Stimulated activated CD8-positive, alpha-beta memory T cell treated with anti-CD3 and anti-CD28 coated beads, Interleukin-12 subunit alpha, Interleukin-12 subunit beta, amount 100 ng/mL, for 4 hours (primary cell): ENCODE data around the gene CACNA2D3.

ENCODE experiments used
- DNase-seq: peaks from one replicate; pipeline ENCODE4 v3.0.0-alpha.2; 2020; ENCODE audit warnings: low read depth

CACNA2D3 gene

DNA sequence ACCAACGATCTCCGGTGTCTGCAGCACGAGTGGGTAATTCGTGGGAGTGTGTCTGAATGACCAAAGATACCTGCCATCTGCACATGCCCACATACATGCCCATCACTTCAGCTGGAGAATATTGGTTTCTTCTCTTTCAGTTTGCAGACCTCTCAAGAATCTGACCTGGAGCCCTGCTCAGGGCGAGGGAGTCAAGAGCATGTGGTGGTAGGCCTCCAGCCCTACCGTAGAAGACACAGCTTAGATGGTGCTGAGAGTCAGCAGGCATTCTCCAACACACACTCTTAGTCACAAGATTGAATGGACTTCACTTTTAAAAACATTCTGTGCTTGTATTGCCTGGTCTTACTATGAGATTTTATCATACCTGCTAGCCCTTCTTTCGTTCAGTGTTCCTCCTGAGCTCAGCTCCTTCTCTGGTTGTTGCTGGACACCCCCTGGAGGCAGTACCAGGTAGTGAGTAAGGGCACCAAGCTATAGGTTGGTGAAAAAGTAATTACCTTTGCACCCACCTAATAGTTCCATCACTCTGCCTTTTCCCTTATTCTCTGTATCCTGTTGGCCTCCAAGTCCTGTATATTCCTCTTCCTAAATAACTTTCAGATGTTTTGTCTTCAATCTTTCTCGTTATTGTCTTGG, 252.0 kb downstream of the CACNA2D3 start:
- no peak for DNase-seq

- no peak for DNase-seq
Observed at GRCh38 chr3:54376142-54376807, 253.9 kb downstream of the CACNA2D3 start.

DNA sequence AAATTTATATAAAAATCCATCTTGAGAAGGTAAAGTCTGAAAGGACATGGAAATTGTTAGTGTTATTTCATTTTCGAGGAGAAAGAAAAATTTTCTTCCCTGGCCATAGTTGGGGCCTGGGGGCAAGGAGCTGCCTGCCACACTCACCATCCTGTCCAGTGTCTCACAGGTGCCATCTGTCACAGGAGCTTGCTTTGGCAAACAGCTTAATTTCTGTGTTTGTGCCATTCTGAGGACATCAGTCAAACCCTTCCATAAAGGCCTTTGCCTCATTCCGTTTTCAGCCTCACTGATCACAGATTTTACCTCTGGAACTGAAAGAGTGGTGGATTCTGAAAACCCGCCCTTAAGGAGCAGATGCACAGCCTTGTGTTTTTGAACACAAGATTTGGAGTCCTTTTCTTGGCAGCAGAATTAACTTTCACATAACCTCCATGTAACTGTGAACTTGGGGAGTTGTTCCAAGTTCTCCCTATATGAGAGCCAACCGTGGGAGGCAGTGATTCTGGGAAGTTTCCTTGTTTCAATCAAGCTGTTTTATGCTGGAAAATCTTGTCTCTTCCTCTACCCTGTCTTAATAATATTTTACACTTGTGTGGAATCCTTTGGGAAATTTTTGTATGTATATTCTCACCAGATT, 254.7 kb downstream of the CACNA2D3 start:
- DNase-seq, result no peak

- no peak for DNase-seq
Observed at GRCh38 chr3:54378184-54378583, 255.8 kb downstream of the CACNA2D3 start.

GRCh38 chr3:54384279-54384678, 261.9 kb downstream of the CACNA2D3 start:
- DNase-seq, result no peak

DNA sequence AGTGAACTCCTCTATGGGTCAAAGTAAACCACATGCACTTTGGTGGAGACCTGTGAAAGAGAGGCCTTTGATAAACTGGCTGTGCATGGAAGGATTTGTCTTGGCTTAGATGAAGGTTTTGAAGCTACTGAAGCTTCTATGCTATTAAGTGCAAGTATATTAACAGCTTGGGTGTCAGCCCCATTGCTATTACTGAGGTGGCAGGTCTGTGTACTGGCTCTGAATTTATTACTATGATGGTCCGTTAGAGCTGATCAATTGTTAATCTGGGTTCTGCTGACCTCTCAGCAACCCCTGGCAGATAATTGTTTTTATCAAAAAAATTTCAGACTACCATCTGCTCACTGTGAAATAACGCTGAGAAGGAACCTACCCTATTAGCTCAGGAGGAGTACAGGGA, 268.2 kb downstream of the CACNA2D3 start:
- no peak for DNase-seq

DNA sequence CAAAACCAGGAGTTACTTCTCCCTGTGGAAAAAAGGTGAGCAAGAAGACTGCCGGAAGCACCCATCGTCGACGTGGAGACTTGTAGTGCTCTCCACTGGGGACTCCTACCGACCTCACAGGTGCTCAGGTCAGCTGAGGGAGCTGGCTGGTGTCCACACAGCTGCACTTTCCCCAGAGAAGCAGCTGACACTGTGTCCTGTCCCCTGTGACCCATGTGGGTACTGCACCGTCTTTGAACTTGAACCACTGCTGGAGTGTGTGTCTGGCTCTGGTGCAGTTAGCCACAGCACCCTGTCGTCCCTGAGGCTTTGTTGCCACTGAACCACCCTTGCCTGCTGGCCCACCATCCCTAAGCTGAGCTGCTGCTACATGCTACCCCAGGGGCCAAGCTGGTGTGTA, 270.8 kb downstream of the CACNA2D3 start:
- DNase-seq, result no peak

GRCh38 chr3:54408328-54408727, 286.0 kb downstream of the CACNA2D3 start:
- no peak for DNase-seq

DNA sequence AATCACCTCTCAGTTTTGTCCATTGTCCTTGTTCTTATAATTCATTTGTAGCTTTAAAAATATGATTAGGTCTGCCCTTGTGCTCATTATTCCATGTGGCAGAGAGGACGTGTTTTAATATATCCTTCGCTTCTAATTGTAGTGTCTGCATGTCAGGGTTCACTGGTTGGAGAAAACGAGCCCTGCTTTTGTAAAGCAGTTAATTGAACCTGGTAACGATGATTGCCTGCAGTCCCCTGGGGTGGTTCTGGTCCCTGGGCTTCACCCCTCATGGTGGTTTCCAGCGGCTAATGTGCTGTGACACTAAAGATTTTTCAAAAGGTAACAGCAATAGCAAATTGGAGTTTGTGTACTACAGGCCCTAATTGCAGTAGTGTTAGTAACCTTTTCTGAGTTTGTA, 299.6 kb downstream of the CACNA2D3 start:
- DNase-seq, result no peak

GRCh38 chr3:54424292-54424691, 301.9 kb downstream of the CACNA2D3 start:
- DNase-seq, result no peak

GRCh38 chr3:54426381-54426780, 304.0 kb downstream of the CACNA2D3 start:
- DNase-seq, result no peak

DNA sequence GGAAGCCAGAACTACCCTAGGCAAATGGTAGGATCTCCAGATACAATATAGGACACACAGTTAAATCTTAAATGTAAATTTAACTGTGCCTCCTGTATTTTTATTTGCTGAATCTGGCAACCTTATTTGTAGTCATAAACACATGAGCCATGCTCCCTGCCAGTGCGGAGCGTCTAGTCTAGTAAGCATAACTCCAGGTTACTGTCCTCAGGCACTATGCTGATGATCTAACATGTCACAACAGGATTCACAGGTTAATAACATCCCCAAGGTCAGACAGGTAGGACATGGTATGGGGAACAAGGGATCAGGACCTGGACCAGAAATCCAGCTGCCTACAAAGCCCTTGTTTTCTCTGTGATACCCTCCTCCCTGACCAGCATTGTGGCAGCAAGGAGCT, 305.1 kb downstream of the CACNA2D3 start:
- DNase-seq, result no peak

DNA sequence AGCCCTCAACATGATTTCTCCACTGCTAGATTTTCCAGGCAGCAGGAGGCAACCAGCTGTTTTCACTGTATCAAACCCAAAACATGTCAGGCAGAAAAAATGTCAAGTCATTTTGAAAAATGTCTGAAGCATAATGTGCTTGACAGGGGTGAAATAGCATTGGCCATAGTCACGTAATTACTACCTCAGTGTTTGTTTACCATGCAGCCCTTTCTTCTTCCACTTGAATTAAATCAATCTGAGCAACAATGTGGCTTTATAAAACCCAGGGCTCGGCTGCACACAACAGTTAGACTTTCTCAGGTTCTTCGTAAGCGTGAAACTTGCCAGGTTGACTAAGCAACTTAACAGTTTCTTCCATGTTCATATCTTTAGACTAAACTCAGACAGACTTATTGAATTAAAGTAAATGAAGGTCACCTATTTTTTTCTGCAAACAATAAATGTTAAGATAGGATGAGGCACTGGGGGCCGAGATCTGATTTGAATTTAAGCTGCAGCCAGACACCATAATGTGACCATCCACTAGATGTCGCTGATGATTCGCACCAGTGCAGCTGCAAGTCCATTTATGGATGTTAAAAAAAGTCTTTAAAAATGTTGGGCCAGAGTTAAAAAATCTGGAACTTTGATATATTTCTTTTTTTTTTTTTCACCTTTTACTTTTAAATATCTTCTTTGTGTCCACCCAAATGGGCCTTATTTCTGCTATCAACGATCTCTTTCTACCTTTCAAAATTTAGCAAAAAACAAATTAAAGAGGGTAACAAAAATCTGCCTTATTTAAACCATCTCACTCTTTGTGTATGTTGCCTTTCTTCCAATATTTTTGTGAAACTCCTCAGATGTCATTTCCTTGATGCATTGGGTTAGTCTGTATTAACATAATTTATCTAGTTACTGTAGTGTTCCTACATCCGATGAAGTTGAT, 305.9 kb downstream of the CACNA2D3 start:
- DNase-seq, result no peak

DNA sequence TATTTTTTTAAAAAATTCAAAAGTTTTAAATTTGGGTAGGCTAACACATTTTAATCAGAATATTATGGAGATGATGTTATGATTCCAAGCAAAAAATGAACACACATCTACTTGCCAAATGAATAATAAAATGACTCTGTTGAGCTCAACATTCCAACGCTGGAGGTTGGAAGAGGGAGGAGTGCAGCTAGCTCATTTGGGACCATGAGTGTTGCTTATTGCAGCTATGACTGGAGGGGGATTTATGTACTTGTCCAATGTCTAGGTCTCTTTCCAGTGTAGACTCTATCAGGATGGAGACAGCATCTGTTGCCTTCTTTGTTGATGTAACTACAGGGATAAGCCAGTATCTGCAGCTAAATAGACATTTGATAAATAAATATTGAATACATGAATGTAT, 310.6 kb downstream of the CACNA2D3 start:
- DNase-seq, result no peak

- no peak for DNase-seq
Observed at GRCh38 chr3:54433846-54434245, 311.5 kb downstream of the CACNA2D3 start.

DNA sequence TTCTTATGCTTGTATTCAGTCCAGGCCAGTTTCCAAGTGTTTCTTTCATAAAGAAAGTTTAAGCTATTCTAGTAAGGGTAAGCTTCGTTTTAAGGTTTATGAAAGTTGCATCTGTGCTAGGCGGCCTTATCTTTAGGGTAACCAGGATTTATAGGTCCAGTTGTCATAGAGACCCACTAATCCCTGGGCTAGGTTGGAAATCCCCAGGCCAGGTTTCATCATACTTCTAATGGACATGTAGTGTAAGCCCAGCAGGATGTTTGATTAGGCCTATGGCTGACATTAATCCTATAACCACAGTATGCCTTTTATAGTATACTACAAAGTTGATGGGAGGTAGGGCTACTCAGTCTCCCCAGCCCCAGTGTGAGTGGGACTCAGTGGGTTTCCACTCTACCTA, 312.4 kb downstream of the CACNA2D3 start:
- DNase-seq, result no peak

GRCh38 chr3:54437271-54437670, 314.9 kb downstream of the CACNA2D3 start:
- no peak for DNase-seq

DNA sequence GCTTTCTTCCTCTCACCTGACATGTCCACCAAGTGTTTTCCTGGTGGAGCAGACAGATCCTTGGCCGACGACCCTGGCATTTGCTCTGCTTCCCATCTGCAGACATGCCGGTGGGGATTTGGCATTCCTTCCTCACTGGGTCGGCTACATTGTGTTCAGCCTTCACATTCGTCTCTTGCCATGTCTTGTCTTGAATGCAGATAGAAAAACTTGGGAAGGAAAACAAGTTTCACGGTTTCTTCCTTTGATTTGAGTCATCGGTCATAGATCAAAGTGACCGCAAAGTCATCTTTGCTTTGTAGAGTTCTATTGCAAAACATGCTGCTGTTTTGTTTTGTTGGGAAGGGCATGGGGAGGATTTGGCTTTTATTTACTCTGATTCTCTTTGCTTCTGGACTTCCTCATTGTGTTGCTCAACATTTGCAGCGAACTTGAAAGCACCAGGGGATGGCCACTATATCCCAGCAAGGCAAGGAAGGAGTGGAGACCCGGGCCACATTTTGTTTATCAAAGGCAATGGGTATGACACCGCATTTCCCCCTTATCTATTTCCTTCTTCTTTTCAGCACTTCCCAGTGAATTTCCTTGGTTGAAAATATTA, 321.3 kb downstream of the CACNA2D3 start:
- no peak for DNase-seq

DNA sequence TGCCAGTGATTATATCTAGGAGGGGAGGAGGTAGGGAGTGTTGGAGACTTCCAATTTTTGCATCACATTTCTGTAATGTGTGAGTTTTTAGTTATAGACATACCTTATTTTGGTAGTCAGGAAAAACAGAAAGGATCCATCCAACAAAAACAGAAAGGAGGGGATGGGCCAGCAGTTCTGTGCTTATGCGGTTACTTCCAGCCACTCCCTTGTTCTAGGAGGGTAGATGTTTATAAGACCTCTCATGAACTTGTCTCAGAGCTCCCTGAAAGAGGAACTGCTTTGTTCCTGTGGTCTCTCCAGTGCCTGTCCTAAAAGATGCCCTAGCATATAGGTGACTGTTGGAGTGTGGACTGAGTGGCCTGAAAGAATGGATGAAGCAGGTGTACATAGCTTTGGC, 323.3 kb downstream of the CACNA2D3 start:
- DNase-seq, result no peak

DNA sequence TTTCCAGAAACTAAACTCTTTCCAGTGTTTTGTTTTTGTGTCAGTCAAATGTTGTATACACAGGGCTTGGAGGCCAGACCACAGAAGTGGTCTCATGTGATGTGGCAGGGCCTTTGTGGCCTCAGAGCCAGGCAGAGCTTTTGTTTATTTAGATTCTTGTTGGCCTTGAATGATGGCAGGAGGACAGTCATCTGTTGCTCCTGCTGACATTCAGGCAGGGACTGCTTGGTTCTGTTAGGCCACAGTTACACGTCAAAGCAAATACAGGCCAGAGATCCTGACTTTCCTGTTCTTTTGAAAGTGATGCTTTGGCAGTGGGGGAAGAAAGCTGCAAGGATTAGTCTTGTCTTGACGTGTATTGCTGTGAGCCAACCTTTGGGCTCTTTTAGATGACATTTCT, 325.1 kb downstream of the CACNA2D3 start:
- DNase-seq, result no peak

GRCh38 chr3:54454806-54455205, 332.5 kb downstream of the CACNA2D3 start:
- no peak for DNase-seq

DNA sequence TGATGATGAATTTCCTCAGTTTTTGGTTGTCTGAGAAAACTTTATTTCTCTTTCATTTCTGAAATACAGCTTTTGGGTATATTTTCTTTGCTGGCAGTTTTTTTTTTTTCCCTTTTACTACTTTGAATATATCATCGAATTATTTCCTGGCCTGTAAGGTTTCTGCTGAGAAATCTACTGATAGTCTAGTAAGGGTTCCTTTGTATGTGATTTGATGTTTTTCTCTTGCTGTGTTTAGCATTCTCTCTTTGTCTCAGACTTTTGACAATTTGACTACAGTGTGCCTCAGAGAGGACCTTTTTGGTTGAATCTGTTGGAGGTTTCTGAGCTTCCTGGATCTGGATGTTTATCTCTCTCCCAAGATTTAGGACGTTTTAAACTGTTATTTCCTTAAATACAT, 336.0 kb downstream of the CACNA2D3 start:
- DNase-seq, result no peak
